ENCODE measurements around the gene AHI1. TPM values are rescaled to one million over a fixed set of nuclear protein-coding genes. Genes with fewer than 3 reads are reported as not detected.
"Not testable (repeated sequence)": the region's sequence is repeated elsewhere in the genome, so short reads cannot be mapped to it uniquely, and the experiment has no call there.

AHI1 gene
- total RNA-seq, 1 donor from 2014 or later = 34.0 TPM

DNA sequence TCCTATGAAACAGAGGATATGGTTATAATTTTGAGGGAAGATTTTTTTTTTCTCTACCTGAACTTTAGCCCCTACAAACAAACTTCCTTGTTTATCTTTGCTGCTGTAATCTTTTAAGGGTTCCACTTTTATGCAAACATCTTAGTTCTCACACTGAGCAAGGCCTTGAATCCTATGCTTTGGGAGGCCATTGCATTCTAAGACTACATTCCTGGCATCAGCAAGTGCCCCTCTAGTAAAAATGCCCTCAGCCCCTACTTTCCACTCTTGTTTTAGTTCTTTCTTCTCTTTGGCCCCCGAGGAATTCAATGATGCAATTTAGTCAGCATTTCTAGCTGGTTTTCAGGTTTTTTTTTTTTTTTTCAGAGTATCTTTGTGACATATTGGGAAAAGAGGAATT lies 8.1 kb upstream of the AHI1 start:
- no peak for DNase-seq

DNA sequence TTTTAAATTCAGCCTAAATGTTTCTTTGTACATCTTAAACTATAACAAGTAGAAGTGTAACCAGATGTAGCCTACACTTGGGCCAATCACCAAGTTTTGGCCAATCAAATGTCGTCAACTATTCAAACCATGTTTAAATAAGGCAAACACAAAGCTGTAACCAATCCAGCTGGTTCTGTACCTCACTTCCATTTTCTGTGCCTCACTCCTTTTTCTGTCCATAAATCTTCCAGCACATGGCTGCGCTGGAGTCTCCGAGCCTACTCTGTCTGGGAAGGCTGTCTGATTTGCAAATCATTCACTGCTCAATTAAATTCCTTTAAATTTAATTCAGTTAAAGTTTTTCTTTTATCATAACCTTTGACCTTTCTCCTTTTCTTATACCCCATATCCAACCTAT lies 7.7 kb upstream of the AHI1 start:
- no peak for DNase-seq

DNA sequence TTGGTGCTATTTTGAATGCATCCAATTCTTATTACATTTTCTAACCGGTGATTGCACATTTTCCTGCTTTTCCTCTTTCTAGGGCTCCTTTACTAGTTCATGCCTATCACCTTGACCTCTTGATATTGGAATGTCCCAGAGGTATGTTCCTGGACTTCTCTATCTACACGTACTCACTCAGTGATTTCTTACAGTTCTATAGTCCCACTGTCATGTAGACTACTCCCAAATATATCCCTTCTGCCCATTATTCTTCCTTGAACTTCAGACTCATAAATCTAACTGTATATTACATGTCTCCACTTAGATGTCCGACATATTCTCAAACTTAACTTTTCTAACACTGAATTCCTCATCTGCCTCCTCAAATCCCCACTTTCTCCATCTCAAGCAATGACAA lies 7.2 kb upstream of the AHI1 start:
- no peak for DNase-seq

DNA sequence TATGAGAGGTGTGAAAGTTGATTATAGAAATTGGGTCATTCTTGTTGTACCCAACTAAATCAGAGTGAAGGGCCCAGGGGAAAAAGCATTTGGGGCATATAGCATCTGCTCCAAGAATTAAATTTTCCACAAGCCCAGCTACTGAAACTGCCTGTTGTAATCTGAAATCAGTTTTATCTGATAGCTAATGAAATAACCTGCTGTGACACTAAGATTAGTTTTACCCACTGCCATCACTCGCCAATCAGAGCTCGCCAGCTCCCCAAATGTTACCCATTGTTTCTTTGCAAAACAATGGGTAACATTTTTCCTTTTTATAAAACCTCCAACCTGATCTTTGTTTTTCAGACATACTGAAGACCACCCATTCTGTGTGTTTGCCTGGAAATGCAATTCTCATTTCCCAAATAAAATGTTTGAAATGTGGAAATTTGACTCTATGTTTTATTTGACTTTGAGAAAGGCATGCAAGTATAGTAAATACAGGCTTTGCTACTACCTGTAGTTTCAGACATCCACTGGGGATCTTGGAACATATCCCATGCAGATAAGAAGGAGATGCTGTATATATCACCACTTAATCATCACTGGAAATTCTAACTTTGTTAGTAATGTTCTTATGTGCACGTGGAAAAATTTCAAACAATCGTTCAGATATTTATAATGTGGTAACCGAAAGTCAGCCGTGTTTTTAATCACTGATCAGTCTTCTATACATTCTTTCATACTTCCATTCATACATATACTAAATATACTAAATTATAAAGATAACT lies 6.3 kb upstream of the AHI1 start:
- DNase-seq = no peak

DNA sequence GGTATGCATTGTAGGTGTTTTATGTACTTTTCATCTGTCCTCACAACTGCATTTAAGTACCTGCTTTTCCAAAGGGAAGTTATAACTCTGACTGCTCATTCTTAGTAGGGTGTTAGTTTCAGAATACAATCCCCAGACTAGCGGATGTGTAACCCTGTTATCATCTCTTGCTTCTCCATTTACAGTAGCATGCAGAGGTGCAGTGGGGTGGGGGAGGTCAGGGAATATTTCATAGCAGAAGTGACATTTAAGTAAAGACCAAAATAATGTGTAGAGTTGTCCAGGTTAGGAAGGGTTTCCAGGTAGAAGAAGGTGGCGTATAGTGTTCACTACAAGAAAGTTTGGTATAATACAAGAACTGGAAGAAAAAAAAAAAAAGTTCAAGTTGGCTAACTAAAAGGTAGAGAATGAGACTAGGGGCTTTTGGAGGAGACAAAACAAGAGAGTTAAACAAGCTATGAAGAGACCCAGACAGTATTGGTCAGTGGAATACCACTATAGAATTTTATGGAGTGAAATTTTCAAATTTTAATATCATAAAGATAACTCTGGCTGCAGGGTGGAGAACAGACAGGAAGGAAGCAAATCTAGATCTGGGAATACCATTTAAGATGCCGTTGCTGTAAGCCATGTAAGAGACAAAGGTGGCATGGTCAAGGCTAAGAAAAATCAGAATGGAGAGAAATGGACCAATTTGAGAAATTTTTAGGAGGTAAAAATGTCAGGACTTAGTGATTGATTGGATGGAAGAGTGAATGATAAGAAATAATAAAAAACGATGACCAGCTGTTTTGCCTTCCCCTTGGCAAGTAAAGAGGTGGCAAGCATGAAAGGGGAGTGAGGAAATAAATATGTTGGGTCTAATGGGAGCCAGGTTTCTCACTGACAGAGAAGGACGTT lies 2.2 kb upstream of the AHI1 start:
- no peak for DNase-seq

DNA sequence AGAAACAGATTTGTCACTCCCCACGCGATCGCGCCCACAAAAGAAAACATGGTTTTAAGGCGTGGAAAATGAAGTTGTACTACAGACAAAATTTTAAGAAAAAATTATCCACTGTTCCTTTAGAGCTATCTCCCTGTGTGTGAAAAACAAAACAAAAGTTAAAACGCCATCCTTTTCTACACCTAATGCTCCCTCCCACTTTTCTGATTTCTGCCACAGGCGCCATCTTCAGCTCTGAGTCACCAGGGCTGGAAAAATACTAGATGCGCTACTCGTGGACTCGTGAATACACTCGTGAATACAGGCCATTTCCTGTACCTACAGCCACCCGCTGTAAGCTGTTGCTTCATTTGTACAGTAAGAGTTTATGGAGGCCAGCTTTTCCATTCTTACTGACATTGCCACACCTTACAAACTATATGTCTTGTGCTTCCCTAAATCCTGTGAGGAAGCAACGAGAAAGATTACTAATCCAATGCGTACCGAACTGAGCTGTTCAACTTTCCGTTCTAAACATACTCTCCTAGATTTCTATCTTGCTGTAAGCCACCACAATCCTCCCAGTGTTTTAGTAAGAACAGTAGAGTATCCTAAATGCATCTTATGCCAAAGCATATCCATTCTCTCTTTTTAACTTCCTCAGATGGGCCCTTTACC lies 773 bp upstream of the AHI1 start:
- peak; percentile 91 for DNase-seq

DNA sequence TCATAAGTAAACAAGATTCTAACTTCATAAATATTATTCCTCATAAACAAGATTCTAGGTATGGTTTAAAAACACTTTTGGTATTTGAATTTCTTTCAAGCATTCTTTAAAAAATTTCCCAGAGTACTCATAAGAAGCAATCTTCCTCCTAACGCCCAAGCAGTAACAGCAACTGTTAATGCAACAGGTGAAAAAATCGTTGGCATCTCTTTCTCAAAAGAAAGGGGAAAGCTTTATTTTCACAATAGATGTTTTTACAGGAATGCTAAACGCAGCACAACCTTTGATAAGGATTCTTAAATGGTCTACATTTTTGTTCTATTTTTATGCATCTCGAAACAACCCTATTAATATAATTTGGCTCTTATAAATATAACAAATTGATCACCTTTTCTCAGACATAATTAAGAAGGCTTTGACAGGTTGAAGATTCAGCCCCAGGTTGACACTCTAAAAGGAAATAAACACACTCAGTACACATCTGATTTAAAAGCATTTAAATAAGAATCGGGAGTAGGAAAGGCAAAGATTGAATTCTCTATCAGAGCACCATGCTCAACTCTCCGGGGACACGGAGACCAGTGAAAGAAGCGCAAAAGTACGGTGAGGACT lies 634 bp downstream of the AHI1 start:
- peak; percentile 32 for DNase-seq

DNA sequence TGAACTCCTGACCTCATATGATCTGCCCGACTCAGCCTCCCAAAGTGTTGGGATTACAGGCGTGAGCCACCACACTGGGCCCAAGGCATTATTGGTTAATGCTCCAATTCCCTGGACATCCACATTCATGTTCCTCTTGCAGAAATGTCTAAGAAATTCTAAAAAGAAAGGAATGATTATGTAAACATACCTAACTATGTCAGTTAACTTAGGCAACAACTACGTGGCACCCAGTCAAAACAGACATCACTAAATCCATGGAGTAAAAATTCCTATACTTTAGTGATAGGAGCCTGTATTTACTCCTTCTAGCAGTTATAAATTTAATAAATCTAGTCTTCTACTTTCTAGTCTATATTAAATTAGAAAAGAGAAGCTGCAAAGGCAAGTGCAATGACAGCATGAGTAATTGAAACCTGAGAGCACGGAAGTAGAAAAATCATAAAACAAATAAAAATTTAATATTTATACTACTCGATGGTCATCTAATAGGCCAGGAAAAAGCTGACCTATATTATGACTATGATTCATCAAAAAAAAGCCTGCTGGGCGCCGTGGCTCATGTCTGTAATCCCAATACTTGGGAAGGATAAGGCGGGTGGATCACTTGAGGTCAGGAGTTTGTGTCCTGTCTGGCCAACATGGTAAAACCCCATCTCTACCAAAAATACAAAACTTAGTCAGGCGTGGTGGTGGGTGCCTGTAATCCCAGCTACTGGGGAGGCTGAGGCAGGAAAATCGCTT lies 4.2 kb downstream of the AHI1 start:
- DNase-seq = no peak

DNA sequence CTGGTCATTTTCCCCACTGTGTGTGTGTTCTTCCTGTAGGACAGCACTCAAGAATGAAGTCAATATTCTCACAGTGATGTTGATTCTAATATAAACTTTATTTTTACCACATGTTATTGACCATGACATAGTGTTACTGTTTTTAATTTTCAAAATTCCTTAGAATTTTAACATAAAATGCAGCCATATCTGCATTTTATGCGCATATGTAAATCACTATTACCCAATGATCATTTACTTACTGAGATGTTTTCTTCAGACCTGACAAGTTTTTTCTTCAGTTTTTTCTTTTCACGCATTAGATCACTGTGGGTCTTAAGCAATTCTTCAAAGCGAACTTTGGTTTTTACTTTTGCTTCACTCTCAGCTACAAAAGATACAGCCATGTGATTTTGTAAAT lies 7.2 kb downstream of the AHI1 start:
- DNase-seq = no peak

DNA sequence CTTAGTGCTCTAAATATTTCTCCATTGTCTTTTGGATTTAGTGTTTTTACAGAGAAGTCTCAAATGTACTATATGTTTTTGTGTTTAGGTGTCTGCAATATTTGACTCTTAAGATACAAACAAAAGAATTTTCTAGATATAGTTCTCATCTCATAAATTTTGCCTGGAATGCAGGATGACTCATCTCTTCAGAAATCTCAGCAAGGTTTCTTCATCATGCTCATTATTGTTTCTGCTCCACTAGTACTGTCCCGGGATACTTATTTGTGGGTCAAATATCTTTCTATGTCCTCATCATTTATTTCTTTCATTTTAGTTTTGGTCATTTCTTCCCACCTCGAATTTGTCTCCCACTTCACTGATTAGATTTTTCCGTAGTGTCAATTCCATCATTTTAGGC lies 9.5 kb downstream of the AHI1 start:
- no peak for DNase-seq

DNA sequence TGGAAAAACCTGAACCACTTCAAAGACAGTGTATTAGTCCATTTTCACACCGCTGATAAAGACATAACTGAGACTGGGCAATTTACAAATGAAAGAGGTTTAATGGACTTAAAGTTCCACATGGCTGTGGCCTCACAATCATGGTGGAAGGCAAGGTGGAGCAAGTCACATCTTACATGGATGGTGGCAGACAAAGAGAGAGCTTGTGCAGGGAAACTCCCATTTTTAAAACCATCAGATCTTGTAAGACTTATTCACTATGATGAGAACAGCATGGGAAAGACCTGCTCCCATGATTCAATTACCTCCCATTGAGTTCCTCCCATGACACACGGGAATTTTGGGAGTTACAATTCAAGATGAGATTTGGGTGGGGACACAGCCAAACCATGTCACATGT lies 13.6 kb downstream of the AHI1 start:
- DNase-seq = not testable (repeated sequence)

DNA sequence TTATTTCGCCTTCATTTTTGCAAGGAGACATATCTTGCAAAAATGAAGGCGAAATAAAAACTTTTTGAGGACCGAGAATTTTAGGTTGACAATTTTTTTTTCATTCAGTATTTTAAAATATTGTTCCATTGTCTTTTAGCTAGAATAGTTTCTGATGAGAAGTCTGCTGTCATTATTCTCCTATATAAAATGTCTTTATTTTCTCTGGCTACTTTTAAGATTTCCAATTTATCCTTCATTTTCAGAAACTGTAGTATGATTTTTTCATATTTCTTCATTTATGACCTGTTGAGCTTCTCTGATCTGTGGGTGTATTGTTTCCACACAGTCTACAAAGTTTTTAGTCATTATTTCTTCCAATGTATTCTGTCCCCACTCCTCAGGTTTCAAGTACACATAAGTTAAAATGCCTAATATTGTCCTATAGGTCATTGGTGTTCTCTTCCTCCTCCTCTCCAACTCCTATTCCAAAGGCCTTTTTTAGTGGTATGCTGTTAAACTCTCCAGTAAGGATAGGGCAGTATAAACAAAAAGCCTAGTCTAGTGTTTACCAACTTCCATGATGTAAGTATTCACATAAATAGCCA lies 15.7 kb downstream of the AHI1 start:
- no peak for DNase-seq

DNA sequence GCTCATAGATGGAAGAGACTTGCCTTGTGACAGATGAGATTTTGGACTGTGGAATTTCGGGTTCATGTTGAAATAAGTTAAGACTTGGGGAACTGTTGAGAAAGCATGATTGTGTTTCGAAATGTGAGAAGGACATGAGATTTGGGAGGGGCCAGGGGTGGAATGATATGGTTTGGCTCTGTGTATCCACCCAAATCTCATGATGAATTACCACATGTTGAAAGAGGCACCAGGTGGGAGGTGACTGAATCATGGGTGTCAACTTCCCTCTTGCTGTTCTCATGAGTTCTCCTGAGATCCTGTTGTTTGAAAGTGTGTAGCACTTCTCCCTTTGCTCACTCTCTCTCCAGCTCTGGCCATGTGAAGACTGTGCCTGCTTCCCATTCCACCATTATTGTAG lies 17.9 kb downstream of the AHI1 start:
- no peak for DNase-seq

DNA sequence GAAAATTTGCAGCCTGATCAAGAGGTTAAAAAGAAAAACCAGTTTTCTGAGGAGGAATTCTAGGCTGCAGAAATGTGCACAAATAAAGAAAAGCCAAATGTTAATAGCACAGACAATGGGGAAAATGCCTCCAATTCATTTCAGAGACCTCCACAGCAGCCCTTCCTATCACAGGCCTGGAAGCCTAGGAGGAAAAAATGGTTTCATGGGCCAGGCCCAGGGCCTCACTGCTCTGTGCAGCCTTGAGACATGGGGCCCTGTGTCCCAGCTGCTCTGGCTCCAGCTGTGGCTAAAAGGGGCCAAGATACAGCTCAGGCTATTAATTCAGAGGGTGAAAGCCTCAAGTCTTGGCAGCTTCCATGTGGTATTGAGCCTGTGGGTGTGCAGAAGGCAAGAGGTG lies 18.9 kb downstream of the AHI1 start:
- no peak for DNase-seq

DNA sequence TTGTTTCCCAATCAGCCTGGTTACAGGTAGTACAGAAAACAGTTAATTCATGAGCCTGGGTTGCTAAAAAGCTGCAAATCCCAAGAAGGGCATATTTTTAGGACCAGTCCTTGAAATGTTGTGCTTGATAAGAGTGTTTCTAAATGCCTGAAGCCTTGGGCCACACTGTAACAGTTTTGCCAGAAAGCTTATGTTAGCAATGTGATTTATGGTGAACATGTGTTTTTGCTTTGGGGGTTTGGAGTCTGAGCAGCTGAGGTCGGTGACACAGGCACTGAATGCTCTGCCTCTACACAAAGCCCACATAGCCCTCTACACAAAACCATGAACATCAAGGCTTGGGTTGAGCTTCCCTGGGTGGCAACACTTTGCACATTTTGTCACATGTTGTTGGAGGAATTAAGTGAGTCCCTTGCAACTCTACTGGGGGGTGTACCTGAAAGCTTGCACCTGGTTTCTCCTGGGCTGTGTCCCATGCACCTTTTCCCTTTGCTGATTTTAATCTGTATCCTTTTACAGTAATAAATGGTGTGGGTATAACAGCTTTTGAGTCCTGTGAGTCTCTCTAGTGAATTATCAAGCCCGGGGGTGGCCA lies 22.2 kb downstream of the AHI1 start:
- no peak for DNase-seq

DNA sequence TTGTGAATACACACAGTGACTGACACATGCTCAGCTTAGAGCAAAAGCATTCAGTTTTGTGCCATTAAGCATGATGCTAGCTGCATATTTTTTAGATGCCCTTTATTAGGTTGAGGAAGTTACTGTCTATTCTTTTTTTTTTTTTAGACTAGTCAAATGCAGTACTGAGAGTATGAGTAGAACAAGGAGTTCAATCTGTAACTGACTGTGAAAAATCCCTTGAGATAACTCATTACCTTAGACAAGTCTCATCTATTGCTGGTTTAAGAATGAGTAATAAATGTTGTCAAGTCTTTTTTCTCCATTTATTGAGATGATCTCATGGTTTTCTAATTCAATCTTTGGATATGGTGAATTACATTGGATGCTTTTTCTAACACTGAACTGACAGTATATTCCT lies 23.2 kb downstream of the AHI1 start:
- no peak for DNase-seq

DNA sequence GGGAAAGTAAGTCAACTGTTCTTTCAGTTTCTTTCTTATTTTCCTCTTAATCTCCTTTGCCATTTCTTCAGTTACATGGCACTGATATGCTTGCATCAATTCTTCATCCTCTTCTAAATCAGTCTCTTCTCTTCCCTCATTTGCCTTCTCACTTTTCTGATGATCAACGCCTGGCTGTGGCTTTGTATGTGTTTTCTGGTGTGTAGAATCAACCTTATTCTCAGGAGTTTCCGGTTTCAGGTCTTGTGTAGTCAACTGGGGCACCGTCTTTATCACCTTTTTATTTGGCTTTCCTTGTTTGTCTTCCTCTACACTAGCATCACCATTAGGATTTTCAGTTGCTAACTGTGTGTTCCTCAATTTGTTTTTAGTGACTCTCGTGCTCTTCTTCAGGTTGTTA lies 31.6 kb downstream of the AHI1 start:
- DNase-seq = no peak

DNA sequence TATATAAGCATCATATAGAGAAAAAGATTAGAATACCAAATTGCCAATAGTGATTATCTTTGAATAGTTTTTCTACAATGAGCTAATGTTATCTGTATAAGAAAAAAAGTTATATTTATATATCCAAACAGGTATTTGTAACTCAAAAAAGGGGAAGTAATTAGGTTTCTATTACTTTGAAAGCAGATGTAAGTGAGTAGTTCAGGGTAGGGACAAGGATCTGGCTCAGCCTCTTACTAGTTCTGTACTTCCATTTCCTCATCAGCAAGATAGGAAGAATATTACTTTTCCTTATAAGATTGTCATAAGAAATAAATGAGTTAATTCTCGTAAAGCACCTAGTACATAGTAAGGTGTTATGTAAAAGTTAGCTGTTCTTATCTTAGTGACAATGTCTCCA lies 32.2 kb downstream of the AHI1 start:
- no peak for DNase-seq

DNA sequence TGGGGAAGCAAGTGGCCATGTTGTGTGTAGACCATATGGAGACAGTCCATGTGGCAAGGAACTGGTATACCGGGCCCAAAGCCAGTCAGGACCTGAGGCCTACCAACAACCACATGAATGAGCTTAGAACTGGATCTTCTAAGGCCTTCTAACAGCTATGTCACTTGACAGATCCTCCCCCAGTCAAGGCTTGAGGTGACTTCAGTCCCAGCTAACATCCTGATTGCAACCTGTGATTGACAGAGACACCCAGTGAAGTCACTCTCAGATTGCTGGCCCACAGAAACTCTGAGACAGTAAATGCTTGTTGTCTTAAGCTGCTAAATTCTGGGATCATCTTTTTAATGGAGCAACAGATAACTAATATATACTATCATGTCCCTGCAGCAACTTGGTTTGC lies 32.9 kb downstream of the AHI1 start:
- no peak for DNase-seq

DNA sequence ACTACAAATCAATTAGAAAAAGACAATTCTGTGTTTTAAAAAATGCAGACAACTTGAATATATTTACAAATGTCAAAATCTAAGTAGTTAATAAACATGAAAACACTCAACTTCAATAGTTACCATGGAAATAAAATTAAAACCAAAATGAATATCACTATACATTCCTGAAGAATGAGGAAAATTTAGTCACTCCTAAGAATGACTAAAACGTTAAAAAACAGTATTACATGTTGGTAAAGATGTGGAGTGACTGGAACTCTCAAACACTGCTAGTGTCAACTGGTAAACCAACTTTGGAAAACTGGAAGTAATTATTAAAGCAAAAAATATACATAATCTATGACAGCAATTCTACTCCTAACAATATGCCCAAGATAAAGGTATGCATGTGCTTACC lies 36.3 kb downstream of the AHI1 start:
- no peak for DNase-seq

DNA sequence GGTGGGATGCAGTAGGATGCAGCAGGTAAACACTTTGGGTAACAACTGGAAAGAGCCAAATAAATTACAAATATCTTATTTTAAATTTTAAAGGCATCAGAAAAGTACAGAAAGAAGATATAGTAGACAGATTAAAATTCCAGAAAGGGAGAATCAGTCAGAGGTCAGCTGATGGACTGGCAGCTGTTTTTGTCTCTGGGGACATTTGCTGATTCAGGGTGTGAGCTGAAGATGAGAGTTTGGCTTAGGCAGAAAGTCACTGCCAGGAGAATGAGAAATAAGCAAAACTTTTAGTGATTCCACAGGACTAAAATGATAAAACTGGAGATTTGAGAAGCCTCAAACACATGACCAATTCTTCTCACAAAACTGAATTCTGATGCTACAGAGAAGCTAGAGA lies 39.5 kb downstream of the AHI1 start:
- no peak for DNase-seq
